GM19193 (cell line): ENCODE data around the gene ITM2A.

Experiments used
- POLR2A ChIP-seq: IDR thresholded peaks from 4 replicates; pipeline ENCODE4 v1.6.1; 2011; ENCODE audit not compliant: insufficient read depth, insufficient read length; ENCODE audit errors: extremely low read depth

The ITM2A gene

DNA sequence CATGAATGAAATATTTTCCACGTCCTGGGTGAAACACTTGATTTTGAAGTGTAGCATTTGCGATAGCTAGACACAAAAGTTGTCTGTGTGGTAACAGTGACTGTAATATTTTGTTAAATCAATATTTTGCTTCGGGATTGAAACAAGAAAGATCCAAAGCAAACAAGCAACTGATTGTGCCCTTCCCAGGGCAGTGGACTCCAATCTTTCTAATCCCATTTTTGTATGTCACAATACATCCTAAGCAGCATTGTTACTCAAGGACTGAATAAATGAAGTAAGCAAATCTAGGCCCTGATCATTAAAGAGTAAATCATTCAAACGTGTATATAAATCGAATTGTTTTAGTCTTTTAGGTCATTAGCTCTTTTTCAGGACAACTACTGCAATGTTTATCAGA lies 2.8 kb downstream of the ITM2A start:
- no peak for TF ChIP-seq POLR2A

DNA sequence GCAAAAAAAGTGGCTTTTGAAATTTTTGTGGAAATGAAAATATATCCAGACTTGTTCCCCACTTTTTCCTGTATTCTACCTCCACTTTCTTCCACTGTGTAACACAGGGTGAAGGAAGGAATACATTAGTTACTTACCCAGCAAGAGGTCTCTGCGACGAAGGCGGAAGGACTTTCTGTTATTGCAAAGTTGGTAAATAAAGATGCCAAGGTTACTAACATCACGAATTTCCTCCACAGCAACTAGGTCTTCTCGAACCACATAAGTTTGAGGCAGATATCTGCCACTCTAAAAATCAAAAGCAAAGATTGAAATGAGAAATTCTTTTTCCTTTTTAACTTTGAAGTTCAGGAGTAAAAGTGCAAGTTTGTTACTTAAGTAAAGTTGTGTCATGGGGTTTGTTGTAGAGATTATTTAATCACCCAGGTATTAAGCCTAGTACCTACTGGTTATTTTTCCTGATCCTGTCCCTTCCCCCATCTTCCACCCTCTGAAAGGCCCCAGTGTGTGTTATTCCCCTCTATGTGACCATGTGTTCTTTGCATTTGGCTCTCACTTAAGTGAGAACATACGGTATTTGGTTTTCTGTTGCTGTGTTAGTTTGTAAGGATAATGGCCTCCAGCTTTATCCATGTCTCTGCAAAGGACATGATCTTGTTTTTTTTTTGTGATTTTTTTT lies 5.8 kb downstream of the ITM2A start:
- no peak for TF ChIP-seq POLR2A

DNA sequence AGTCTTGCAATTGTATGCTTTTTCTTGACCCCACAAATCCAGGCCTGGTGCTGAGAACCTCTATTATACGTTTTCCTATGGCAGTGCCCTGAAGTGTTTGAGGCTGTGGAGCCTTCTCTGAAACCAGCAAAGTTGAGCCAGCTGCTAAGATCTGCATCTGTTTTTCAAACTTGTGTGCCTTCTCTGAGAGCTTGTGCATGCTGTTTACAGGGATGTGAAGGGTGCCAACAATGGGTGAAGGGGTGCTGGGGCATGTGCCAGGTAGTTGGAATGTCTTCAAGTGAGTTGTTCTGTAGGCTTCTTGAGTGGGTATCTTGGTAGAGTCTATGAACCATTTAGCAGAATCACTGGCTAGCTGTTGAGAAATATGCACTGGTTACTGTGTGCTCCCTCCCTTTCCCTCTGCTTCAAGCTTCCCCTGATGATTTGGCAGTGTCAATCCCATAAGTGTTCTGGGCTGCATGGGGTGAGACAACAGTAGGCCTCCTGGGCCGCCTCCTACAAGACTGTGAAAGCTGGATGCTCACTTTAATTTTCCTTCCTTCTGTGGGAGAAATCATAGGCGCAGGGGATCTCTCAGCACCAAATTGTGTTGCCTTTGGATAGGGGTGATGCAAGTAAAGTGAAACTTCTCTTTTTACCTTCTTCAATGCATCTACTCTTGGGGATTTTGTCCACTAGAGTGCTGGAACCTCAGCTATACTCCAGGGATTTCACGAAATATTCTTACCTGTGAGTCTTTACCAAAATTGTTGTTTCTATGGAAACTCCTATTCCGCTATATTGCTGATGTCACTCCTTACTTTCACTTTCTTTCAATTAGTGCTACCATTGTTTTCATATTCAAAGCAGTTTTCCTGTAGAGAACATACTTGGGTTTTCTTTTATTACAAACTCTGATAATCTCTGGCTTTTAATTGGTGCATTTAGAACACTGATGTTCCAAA lies 30.0 kb downstream of the ITM2A start:
- no peak for TF ChIP-seq POLR2A

DNA sequence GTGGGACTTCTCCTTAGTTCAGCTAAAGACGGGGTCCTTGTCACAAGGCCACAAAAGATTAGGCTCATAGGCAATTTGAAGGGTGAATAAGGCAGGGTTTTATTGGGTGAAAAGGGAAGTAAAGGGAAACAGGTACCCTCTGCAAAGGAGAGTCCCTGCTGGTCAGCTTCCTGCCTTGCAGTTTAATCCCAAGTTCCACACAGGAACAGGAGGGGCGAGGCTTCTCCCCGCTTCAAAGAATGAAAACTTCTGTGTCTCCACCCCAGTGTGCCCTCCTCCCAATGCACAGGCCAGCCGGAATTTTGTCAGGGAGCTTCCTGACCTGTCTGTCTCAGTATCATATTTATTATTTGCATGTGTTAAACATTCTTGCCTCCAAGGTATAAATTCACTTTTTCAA lies 37.1 kb downstream of the ITM2A start:
- no peak for TF ChIP-seq POLR2A

DNA sequence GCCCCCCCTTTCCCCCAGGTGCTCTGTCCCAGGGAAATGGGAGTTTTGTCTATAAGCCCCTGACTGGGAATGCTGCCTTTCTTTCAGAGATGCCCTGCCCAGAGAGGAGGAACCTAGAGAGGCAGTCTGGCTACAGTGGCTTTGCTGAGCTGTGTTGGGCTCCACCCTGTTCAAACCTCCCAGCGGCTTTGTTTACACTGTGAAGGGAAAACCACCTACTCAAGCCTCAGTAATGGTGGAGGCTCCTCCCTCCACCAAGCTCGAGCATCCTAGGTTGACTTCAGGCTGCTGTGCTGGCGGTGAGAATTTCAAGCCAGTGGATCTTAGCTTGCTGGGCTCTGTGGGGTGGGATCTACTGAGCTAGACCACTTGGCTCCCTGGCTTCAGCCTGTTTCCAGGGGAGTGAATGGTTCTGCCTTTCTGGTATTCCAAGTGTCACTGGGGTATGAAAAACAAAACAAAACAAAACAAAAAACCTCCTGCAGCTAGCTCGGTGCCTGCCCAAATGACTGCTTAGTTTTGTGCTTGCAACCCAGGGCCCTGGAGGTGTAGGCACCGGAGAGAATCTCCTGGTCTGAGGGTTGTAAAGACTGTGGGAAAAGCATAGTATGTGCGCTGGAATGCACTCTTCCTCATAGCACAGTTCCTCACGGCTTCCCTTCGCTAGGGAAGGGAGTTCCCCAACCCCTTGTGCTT lies 41.7 kb downstream of the ITM2A start:
- no peak for TF ChIP-seq POLR2A
